ENCODE measurements around the gene TTC34. TPM values are rescaled to one million over a fixed set of nuclear protein-coding genes. Genes with fewer than 3 reads are reported as not detected.
"Not testable (repeated sequence)": the region's sequence is repeated elsewhere in the genome, so short reads cannot be mapped to it uniquely, and the experiment has no call there.

TTC34 gene
- total RNA-seq, 2 donors from 2014 or later, result 0.27 to 0.44 TPM

- intact Hi-C loops (cut with DNase I); H3K27me3 ChIP-seq; H3K4me3 ChIP-seq; H3K4me1 ChIP-seq; H3K36me3 ChIP-seq; H3K27ac ChIP-seq; H3K9me3 ChIP-seq: not testable (repeated sequence)
- peak; percentile 55 for DNase-seq
- peak overlapping the region in 1 of 2 donors; percentile 43 for H3K9ac ChIP-seq (ENCODE audit: low read depth in 2 of 2, low read length in 2 of 2)
Measured at GRCh38 chr1:2653741-2654442, 147.6 kb downstream of the TTC34 start.

- H3K4me3 ChIP-seq; H3K27me3 ChIP-seq; H3K36me3 ChIP-seq; DNase-seq; H3K4me1 ChIP-seq; H3K9me3 ChIP-seq; H3K27ac ChIP-seq; intact Hi-C loops (cut with DNase I): not testable (repeated sequence)
- peak overlapping the region in 1 of 2 donors; percentile 43 for H3K9ac ChIP-seq (ENCODE audit: low read depth in 2 of 2, low read length in 2 of 2)
Measured at GRCh38 chr1:2652926-2653571, 148.4 kb downstream of the TTC34 start.

- H3K4me1 ChIP-seq; H3K4me3 ChIP-seq; H3K27ac ChIP-seq; H3K36me3 ChIP-seq; H3K9ac ChIP-seq (ENCODE audit: low read depth in 2 of 2, low read length in 2 of 2); DNase-seq; H3K9me3 ChIP-seq; H3K27me3 ChIP-seq; intact Hi-C loops (cut with DNase I): not testable (repeated sequence)
Measured at GRCh38 chr1:2652152-2652925, 149.2 kb downstream of the TTC34 start.

DNA sequence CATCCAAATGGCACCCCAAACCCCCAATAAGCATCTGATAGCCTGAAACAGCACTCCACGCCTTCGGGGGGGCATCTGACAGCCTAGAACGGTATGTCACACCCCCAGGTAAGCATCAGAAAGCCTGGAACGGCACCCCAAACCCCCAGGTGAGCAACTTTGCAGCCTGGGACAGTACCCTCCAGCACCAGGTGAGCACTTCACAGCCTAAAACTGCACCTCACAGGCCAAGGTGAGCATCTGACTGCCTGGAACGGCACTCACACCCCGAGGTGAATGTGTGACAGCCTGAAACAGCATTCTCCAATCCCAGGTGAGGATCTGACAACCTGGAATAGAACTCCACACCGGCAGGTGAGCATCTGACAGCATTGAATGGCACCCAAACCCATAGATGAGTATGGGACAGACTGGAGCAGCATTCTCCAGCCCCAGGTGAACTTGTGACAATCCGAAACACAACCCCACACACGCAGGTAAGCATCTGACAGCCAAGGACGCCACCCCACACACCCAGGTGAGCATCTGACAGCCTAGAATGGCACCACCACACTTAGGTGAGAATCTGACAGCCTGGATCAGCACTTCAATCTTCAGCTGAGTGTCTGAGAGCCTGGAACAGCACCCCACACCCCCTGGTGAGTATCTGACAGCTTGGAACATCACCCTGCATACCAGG is 150.4 kb downstream of the TTC34 start:
- H3K9me3 ChIP-seq, result no peaks in the 10 kb centered on the region
- no peaks in the 10 kb centered on the region for H3K27me3 ChIP-seq
- no peaks in the 10 kb centered on the region for H3K4me1 ChIP-seq
- H3K9ac ChIP-seq (ENCODE audit: low read depth in 2 of 2, low read length in 2 of 2), result no peak overlapping the region
- DNase-seq, result no peak
- no peak overlapping the region for H3K4me3 ChIP-seq
- intact Hi-C loops (cut with DNase I), result no loop called here
- TF ChIP-seq CTCF (IDR thresholded peaks at IDR 0.05), result no peak
- no peaks in the 10 kb centered on the region for H3K36me3 ChIP-seq
- no peak overlapping the region for H3K27ac ChIP-seq

DNA sequence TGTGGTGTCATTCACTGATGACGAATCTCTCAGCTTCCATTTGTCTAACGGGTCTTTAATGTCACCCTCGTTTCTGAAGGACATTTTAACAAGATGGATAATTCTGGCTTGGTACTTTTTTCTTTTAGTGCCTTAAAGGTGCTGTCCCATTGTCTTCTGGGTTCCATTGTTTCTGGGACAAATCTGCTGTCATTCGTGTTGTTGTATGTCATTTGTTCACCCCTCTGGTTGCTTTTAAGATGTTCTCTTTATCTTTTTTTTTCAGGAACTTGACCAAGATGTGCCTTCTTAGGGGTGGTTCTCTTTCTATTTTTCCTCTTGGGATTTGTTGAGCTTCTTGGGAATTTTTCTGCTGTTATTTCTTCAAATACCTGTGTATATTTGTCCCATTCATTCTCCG is 154.7 kb downstream of the TTC34 start:
- Histone ChIP-seq H3K4me3 (no peak overlapping the region), H3K27me3 (no peaks in the 10 kb centered on the region), H3K27ac (no peak overlapping the region), H3K9me3 (no peaks in the 10 kb centered on the region), H3K9ac (ENCODE audit: low read depth in 2 of 2, low read length in 2 of 2) (no peak overlapping the region), H3K4me1 (peaks cover 5% of the 10 kb centered on the region), H3K36me3 (no peaks in the 10 kb centered on the region)
- no peak for DNase-seq
- TF ChIP-seq CTCF (IDR thresholded peaks at IDR 0.05), result no peak
- intact Hi-C loops (cut with DNase I), result loop anchor here (10.0 kb wide), 3 partner anchors 52 to 452 kb away; partner anchors contain the start of gene FAAP20

GRCh38 chr1:2645776-2646175 is 155.7 kb downstream of the TTC34 start:
- no peak overlapping the region for H3K4me3 ChIP-seq
- no peaks in the 10 kb centered on the region for H3K36me3 ChIP-seq
- TF ChIP-seq CTCF (IDR thresholded peaks at IDR 0.05), result no peak
- no peak for DNase-seq
- H3K27me3 ChIP-seq, result no peaks in the 10 kb centered on the region
- no peak overlapping the region for H3K9ac ChIP-seq (ENCODE audit: low read depth in 2 of 2, low read length in 2 of 2)
- peaks cover 6% of the 10 kb centered on the region for H3K4me1 ChIP-seq
- no peaks in the 10 kb centered on the region for H3K9me3 ChIP-seq
- H3K27ac ChIP-seq, result no peak overlapping the region
- intact Hi-C loops (cut with DNase I), result loop anchor here (10.0 kb wide), 3 partner anchors 51 to 451 kb away; partner anchors contain the start of gene FAAP20

All from colonic mucosa (tissue), 4 donors.